Ovary (tissue), 9 donors: ENCODE measurements around the gene FUBP1. TPM values are rescaled to one million over a fixed set of nuclear protein-coding genes. Genes with fewer than 3 reads are reported as not detected.
A peak's percentile ranks its signal among the peaks of the same experiment; 100 is the strongest.

ENCODE experiments used
- DNase-seq, 5 donors: peaks; one replicate each; pipeline ENCODE4 v3.0.0-alpha.2; 2019 to 2020
- H3K27ac ChIP-seq, 2 donors: fragments of 200-600 bp; one replicate each; pipeline versions ENCODE4 v1.5.1 to v1.8.0; 2019 to 2022
- H3K27me3 ChIP-seq: fragments of 200-600 bp; one replicate; pipeline ENCODE4 v1.8.0; 2022
- H3K36me3 ChIP-seq: fragments of 200-600 bp; sonication (generic); one replicate; pipeline ENCODE4 v1.5.1; 2019
- H3K4me1 ChIP-seq: one replicate; pipeline ENCODE4 v1.8.1; 2013; ENCODE audit warnings: mild to moderate bottlenecking, moderate library complexity; ENCODE audit not compliant: insufficient read depth
- H3K4me3 ChIP-seq: fragments of 200-600 bp; sonication (generic); one replicate; pipeline ENCODE4 v1.5.1; 2017
- H3K9me3 ChIP-seq, 2 donors: fragments of 200-600 bp in 1 of 2; sonication (generic) in 1 of 2; one replicate each; pipeline versions ENCODE4 v1.5.1 to v1.8.1; 2013 to 2019; ENCODE audit warnings: mild to moderate bottlenecking in 1 of 2, moderate library complexity in 1 of 2
- EP300 ChIP-seq: sonication (generic); formaldehyde crosslinking; IDR thresholded peaks from one replicate; pipeline ENCODE4 v1.6.1; 2017; ENCODE audit warnings: antibody characterized with exemption
- POLR2A ChIP-seq: fragments of 450-650 bp; IDR thresholded peaks from one replicate; pipeline ENCODE4 v1.6.1; 2017; ENCODE audit warnings: antibody characterized with exemption, mild to moderate bottlenecking, moderate library complexity
- WGBS, 3 donors: extraction: QIAGEN DNeasy Blood & Tissue Kit in 1 of 3; methylation state at CpG; one replicate each; pipeline versions ENCODE4 v1.1.5 to v1.1.7; 2013 to 2017; 5-methylcytosine and 5-hydroxymethylcytosine counted together
- intact Hi-C, 4 donors: fragments of 100-400 bp; cut with DNase I; formaldehyde crosslinking; loops; one replicate each; pipeline versions ENCODE4 v1.11.0 to v1.15.1; 2022 to 2023
- polyA plus RNA-seq, 2 donors: library from polyadenylated mRNA; stranded (reverse); fragments of 200-250 nt in 1 of 2; fragments of 350-450 nt in 1 of 2; fragmentation: Illumina TruSeq in 1 of 2; extraction: RNeasy Lipid Tissue Mini Kit (QIAGEN cat#74804) in 1 of 2; gene quantifications; one replicate each; pipeline ENCODE4 v1.2.3, GENCODE V29; 2013 to 2014
- total RNA-seq, 7 donors: library from RNA; depleted of rRNA in 2 of 7; stranded (reverse); fragments of >200 nt in 2 of 7; fragmentation: NEBNext Ultra II Directional in 3 of 7; extraction: Animal tissue kit (Norgen Biotek cat#: 25700) in 3 of 7; gene quantifications; one replicate each; pipeline versions ENCODE4 v1.1.0 to v1.2.4, GENCODE V29; 2016 to 2023
- TF ChIP-seq, protein P1 (sequence below), 3 donors: fragments of 450-650 bp in 2 of 3; fragments of 200-600 bp in 1 of 3; IDR thresholded peaks; one replicate each; pipeline versions ENCODE4 v1.5.1 to v1.8.0; 2016 to 2022; ENCODE audit warnings: antibody characterized with exemption in 3 of 3, mild to moderate bottlenecking in 1 of 3
- donor health status: DM: no; HTN: no; CAD: no; lungs with moderate emphysema.
- donor health status: DM: no; HTN: no; CAD: no.
- donor health status: Bipolar disorder and iron deficiency.
- donor health status: DM: yes; HTN: yes; CAD: no.
- donor health status: DM: no; HTN: no; CAD: no.
- donor health status: DM: yes; HTN: yes; CAD: no.

Gene FUBP1
- total and polyA plus RNA-seq, 9 donors, result 78.8 to 169 (median 115) TPM

- intact Hi-C loops, result no loop called here
- WGBS, 3 donors, result 92 to 94% (median 93%) methylated on average over 2 of the region's 2 CpGs
- no peak for DNase-seq
- Histone ChIP-seq H3K9me3 (no peaks in the 10 kb centered on the region), H3K4me3 (no peak overlapping the region), H3K27ac (no peak overlapping the region), H3K36me3 (no peaks in the 10 kb centered on the region), H3K4me1 (no peaks in the 10 kb centered on the region), H3K27me3 (no peaks in the 10 kb centered on the region)
- TF ChIP-seq POLR2A (no peak), EP300 (no peak)
- TF ChIP-seq, protein P1, sequence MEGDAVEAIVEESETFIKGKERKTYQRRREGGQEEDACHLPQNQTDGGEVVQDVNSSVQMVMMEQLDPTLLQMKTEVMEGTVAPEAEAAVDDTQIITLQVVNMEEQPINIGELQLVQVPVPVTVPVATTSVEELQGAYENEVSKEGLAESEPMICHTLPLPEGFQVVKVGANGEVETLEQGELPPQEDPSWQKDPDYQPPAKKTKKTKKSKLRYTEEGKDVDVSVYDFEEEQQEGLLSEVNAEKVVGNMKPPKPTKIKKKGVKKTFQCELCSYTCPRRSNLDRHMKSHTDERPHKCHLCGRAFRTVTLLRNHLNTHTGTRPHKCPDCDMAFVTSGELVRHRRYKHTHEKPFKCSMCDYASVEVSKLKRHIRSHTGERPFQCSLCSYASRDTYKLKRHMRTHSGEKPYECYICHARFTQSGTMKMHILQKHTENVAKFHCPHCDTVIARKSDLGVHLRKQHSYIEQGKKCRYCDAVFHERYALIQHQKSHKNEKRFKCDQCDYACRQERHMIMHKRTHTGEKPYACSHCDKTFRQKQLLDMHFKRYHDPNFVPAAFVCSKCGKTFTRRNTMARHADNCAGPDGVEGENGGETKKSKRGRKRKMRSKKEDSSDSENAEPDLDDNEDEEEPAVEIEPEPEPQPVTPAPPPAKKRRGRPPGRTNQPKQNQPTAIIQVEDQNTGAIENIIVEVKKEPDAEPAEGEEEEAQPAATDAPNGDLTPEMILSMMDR (IDR thresholded peaks at IDR 0.05), result no peak
Measured at GRCh38 chr1:78011050-78011449, 32.2 kb upstream of the FUBP1 start.

DNA sequence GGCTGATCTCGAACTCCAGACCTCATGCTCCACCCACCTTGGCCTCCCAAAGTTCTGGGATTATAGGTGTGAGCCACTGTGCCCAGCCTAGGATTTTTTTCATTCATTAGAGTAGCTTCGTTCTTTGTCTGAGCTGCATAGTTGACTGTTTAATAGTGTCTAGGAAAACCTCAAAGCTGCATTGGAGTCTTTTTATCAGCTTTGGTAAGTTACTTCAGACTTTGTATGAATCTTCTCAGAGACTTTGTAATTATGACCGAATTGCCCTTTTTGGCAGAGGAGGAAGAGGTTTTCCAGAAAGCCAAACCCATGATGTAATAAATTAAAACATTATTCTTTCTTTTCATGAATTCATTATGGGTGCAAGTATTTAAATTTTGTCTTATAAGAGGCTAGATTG, 31.0 kb upstream of the FUBP1 start:
- WGBS, 3 donors, result 42 to 70% (median 45%) methylated on average over 3 of the region's 3 CpGs
- no peaks in the 10 kb centered on the region for H3K4me1 ChIP-seq
- H3K27ac ChIP-seq, result no peak overlapping the region

DNA sequence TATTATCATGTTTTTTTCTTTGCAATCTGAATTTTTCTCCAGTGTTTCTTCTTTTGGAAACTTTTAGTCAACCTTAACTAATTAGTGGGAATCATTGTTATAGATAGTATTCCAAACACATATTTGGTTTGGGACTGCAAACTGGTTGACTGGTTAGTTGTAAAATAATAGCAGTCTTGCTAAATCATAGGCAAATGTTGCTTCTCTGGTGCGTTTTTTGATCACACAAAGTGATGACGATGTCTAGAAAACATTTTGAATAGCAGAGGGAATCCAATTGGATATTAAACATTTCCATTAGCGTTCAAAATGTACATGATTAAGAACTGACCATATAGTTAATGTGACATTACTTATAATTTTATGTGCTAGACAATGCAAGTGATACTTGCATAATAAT, 30.4 kb upstream of the FUBP1 start:
- Histone ChIP-seq H3K4me3 (peak overlapping the region; percentile 15), H3K27me3 (no peaks in the 10 kb centered on the region), H3K36me3 (no peaks in the 10 kb centered on the region), H3K4me1 (no peaks in the 10 kb centered on the region), H3K9me3 (no peaks in the 10 kb centered on the region), H3K27ac (no peak overlapping the region)
- intact Hi-C loops, result no loop called here
- no peak for DNase-seq
- TF ChIP-seq POLR2A (no peak), EP300 (no peak)
- TF ChIP-seq, protein P1 (IDR thresholded peaks at IDR 0.05), result no peak
- 91 to 94% (median 91%) methylated on average over 3 of the region's 3 CpGs for WGBS, 3 donors

More for the DNA sequence above, 31.0 kb upstream of the FUBP1 start:
- no peak for TF ChIP-seq EP300
- TF ChIP-seq, protein P1 (IDR thresholded peaks at IDR 0.05), result no peak
- no peak for TF ChIP-seq POLR2A
- no peaks in the 10 kb centered on the region for H3K27me3 ChIP-seq
- no peak overlapping the region for H3K4me3 ChIP-seq
- no peak for DNase-seq
- H3K9me3 ChIP-seq, result no peaks in the 10 kb centered on the region
- no peaks in the 10 kb centered on the region for H3K36me3 ChIP-seq
- intact Hi-C loops, result no loop called here

DNA sequence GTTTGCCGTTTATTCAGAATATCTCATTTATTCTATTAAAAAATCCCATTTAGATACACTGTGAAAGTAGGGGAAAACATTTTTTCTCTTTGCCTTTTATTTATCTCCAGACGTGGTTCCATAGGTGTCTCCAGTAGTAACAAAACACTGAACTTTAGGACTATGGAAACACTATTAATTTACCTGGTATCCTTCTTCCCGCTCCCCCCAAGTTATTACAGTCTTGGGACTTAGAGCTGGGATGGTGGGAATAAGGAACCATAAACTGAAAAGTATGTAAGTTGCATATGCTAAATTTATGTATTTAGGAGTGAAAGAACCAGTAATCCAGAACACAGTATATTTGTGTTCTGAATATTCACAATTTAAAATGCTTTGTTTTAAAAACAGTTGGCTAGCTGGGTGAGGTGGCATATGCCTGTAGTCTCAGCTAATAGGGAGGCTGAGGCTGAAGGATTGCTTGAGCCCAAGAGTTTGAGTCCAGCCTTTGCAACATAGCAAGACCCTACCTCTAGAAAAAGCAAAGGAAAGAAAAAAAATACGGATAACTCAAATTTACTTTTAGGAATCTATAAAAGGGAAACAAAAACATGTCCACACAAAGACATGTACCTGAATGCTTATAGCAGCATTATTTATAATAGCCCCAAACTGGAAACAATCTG, 28.9 kb upstream of the FUBP1 start:
- no peaks in the 10 kb centered on the region for H3K9me3 ChIP-seq
- WGBS, 3 donors, result 86 to 91% (median 90%) methylated on average over 4 of the region's 4 CpGs
- no peaks in the 10 kb centered on the region for H3K27me3 ChIP-seq
- no peaks in the 10 kb centered on the region for H3K4me1 ChIP-seq
- intact Hi-C loops, result no loop called here
- no peak overlapping the region for H3K27ac ChIP-seq
- TF ChIP-seq EP300 (no peak), POLR2A (no peak)
- TF ChIP-seq, protein P1 (IDR thresholded peaks at IDR 0.05), result no peak
- no peak for DNase-seq
- no peaks in the 10 kb centered on the region for H3K36me3 ChIP-seq
- H3K4me3 ChIP-seq, result peak overlapping the region; percentile 64
